Testis (tissue), 3 donors: ENCODE results near the gene FIBIN. TPM values are rescaled to one million over a fixed set of nuclear protein-coding genes. Genes with fewer than 3 reads are reported as not detected.

Experiments used
- DNase-seq: peaks from one replicate; pipeline ENCODE4 v3.0.0-alpha.2; 2019
- H3K27ac ChIP-seq, 2 donors: fragments of 200-600 bp; sonication (generic); one replicate each; pipeline ENCODE4 v1.5.1; 2019
- H3K27me3 ChIP-seq: fragments of 200-600 bp; sonication (generic); one replicate; pipeline ENCODE4 v1.5.1; 2019
- H3K36me3 ChIP-seq: fragments of 200-600 bp; sonication (generic); one replicate; pipeline ENCODE4 v1.5.1; 2017; ENCODE audit warnings: low read depth; ENCODE audit errors: missing control alignments
- H3K4me1 ChIP-seq: fragments of 200-600 bp; sonication (generic); one replicate; pipeline ENCODE4 v1.5.1; 2019
- H3K4me3 ChIP-seq, 2 donors: fragments of 200-600 bp; sonication (generic); one replicate each; pipeline ENCODE4 v1.5.1; 2017 to 2019
- H3K9me3 ChIP-seq: fragments of 200-600 bp; sonication (generic); one replicate; pipeline ENCODE4 v1.5.1; 2017
- POLR2A ChIP-seq: fragments of 450-650 bp; IDR thresholded peaks from one replicate; pipeline ENCODE4 v1.6.1; 2017; ENCODE audit warnings: antibody characterized with exemption, mild to moderate bottlenecking, moderate library complexity
- WGBS, 2 donors: methylation state at CpG; one replicate each; pipeline ENCODE4 v1.1.5; 2018; 5-methylcytosine and 5-hydroxymethylcytosine counted together
- intact Hi-C: fragments of 100-400 bp; cut with DNase I; formaldehyde crosslinking; loops from one replicate; pipeline ENCODE4 v1.15.1; 2023; ENCODE audit warnings: low total_unique reads
- polyA plus RNA-seq: library from polyadenylated mRNA; stranded (reverse); fragments of 350-450 nt; fragmentation: Illumina TruSeq; extraction: RNeasy Lipid Tissue Mini Kit (QIAGEN cat#74804); gene quantifications from one replicate; pipeline ENCODE4 v1.2.3, GENCODE V29; 2014; ENCODE audit warnings: low read depth, low replicate concordance; ENCODE audit not compliant: insufficient read depth
- total RNA-seq, 2 donors: library from RNA; depleted of rRNA; stranded (reverse); fragments of >200 nt; gene quantifications; one replicate each; pipeline ENCODE4 v1.2.3, GENCODE V29; 2016
- TF ChIP-seq, protein P1 (sequence below), 3 experiments: fragments of 450-650 bp in 2 of 3; fragments of 200-600 bp in 1 of 3; sonication (generic) in 1 of 3; IDR thresholded peaks; one replicate each; pipeline ENCODE4 v1.5.1; 2016 to 2019; ENCODE audit warnings: antibody characterized with exemption in 3 of 3, mild to moderate bottlenecking in 2 of 3, moderate library complexity in 1 of 3

Gene FIBIN
- total and polyA plus RNA-seq, 3 donors from 2014 or later = 0.39 to 6.5 (median 5.3) TPM

DNA sequence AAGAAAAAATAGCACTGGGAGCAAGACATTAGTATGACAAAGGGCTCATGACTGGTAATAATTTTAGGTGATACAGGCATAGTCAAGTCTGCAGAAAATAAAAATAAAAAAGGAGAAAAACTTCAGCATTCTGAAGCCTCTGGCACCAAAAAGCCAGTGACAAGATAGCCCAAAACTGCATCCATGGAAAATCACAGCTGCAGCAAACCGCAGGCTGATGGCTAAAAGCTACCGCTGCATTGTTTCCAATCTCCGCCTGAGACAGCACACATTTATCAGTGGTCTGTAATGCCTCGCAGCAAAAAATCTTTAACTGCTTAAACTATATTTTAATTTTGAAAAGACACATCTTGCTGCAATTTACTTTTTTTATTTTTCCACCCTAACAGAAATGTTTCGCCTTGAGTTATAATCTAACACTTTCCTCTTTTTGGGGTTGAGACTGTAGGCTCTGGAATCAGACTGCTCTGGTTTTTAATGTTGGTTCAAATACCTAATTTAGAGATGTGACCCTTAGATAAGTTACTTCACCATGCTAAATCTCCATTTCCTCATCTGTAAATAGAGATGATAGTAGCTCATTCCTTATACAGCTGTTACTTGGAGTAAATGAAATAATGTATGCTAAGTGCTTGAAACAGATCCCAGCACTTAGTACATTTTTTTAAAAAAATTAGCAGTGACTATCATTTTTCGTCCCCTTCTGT, 42.0 kb upstream of the FIBIN start:
- no peak overlapping the region for H3K4me3 ChIP-seq
- H3K27ac ChIP-seq = no peak overlapping the region
- H3K9me3 ChIP-seq = no peaks in the 10 kb centered on the region
- intact Hi-C loops = no loop called here
- TF ChIP-seq, protein P1, sequence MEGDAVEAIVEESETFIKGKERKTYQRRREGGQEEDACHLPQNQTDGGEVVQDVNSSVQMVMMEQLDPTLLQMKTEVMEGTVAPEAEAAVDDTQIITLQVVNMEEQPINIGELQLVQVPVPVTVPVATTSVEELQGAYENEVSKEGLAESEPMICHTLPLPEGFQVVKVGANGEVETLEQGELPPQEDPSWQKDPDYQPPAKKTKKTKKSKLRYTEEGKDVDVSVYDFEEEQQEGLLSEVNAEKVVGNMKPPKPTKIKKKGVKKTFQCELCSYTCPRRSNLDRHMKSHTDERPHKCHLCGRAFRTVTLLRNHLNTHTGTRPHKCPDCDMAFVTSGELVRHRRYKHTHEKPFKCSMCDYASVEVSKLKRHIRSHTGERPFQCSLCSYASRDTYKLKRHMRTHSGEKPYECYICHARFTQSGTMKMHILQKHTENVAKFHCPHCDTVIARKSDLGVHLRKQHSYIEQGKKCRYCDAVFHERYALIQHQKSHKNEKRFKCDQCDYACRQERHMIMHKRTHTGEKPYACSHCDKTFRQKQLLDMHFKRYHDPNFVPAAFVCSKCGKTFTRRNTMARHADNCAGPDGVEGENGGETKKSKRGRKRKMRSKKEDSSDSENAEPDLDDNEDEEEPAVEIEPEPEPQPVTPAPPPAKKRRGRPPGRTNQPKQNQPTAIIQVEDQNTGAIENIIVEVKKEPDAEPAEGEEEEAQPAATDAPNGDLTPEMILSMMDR (IDR thresholded peaks at IDR 0.05) = no peak
- no peak for TF ChIP-seq POLR2A
- no peak for DNase-seq
- H3K27me3 ChIP-seq = no peaks in the 10 kb centered on the region
- WGBS, 2 donors = 77 to 78% methylated on average over 6 of the region's 6 CpGs
- H3K36me3 ChIP-seq = no peaks in the 10 kb centered on the region
- no peaks in the 10 kb centered on the region for H3K4me1 ChIP-seq

DNA sequence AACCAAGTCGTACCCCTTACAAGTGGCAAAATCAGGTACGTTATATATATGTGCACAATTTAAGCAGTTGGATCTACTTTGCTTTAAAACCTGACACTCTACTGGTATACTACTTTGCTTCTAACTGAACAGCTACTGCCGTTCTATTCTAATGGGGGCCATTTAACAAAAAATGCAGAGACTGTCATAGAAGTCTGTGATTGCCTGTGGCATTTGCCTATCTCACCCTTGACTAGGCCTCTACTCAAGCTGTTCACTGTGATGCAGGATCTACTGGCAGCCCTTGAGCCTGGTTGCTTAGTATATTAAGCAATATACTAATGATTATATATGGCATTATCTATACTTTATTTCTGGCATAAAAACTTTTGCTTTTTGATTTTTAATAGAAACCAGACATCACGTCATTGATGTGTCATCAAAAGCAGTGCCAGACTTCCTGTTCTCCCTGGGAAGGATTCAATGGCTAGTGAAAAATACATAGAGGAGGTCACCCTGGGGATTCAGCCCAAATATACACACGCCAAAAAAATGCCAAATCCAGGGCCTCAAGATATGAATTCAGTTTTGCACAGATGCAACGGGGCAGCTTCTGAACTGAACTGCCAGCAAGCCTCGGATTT, 40.0 kb upstream of the FIBIN start:
- no peak for TF ChIP-seq POLR2A
- TF ChIP-seq, protein P1 (IDR thresholded peaks at IDR 0.05) = no peak
- H3K4me3 ChIP-seq = no peak overlapping the region
- 85 to 86% methylated on average over 7 of the region's 7 CpGs for WGBS, 2 donors
- H3K36me3 ChIP-seq = no peaks in the 10 kb centered on the region
- no peak overlapping the region for H3K27ac ChIP-seq
- DNase-seq = no peak
- intact Hi-C loops = no loop called here
- no peaks in the 10 kb centered on the region for H3K4me1 ChIP-seq
- H3K9me3 ChIP-seq = no peaks in the 10 kb centered on the region
- no peaks in the 10 kb centered on the region for H3K27me3 ChIP-seq

DNA sequence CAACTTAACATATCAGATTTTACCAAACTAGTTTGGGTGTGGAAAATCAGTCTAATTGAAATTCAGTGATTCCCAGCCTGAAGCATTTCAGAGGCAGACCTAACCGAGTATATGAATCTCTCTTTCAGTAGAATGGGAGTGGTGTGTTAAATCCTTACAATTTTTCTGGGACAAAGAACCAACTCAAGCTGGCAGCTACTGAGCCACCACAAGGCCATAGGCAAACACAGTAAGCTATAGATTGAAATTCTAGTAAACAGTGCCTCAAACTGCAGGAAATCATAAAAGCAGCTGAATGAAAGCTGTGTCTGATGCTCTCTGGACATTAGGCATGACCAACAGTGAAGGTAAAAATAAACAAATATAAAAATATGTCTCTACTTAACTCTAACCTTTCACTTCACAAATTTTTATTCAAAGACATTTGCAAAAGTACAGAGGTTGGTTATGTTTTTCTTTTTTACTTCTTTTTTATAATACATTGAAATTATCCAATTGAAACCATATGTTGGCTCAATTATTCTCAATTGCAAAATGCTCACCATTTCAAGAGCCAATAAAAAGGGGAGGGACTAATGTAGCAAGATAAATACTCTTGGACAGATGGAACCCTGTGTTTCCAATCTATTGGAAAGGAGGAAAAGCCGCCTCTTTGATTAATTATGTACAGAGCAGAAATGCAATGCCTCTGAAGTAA, 35.8 kb upstream of the FIBIN start:
- no peak overlapping the region for H3K27ac ChIP-seq
- 94 to 98% methylated on average over 2 of the region's 2 CpGs for WGBS, 2 donors

DNA sequence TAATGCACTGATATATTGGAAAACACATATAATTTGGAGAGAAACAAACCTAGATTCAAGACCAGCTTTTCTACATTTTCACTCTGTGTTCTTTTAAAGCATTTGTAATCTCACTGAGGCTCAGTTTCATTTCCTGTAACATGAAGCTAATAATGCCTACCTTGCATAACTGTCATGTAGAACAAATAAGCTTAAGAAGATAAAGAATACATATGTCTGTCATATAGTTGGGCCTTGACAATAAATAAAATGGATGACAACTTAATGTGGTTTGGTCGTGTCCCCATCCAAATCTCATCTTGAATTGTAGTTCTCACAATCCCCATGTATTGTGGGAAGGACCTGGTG, 35.2 kb upstream of the FIBIN start:
- Histone ChIP-seq H3K27ac (no peak overlapping the region), H3K9me3 (no peaks in the 10 kb centered on the region), H3K27me3 (no peaks in the 10 kb centered on the region), H3K36me3 (no peaks in the 10 kb centered on the region), H3K4me1 (no peaks in the 10 kb centered on the region), H3K4me3 (no peak overlapping the region)
- intact Hi-C loops = no loop called here
- TF ChIP-seq, protein P1 (IDR thresholded peaks at IDR 0.05) = no peak
- TF ChIP-seq POLR2A = no peak
- 71 to 80% methylated on average over 1 of the region's 1 CpG for WGBS, 2 donors
- no peak for DNase-seq

More for the DNA sequence above, 35.8 kb upstream of the FIBIN start:
- Histone ChIP-seq H3K4me1 (no peaks in the 10 kb centered on the region), H3K27me3 (no peaks in the 10 kb centered on the region), H3K9me3 (no peaks in the 10 kb centered on the region), H3K36me3 (no peaks in the 10 kb centered on the region), H3K4me3 (no peak overlapping the region)
- intact Hi-C loops = no loop called here
- no peak for DNase-seq
- no peak for TF ChIP-seq POLR2A
- TF ChIP-seq, protein P1 (IDR thresholded peaks at IDR 0.05) = no peak
